Endothelial cell of hepatic sinusoid (primary cell): ENCODE measurements around the gene SMAD6.

ENCODE experiments used
- in situ Hi-C: cut with HindIII; loops from 2 replicates; pipeline ENCODE4 v1.10.0; 2017; ENCODE audit warnings: low sequenced_read_pairs

The SMAD6 gene

DNA sequence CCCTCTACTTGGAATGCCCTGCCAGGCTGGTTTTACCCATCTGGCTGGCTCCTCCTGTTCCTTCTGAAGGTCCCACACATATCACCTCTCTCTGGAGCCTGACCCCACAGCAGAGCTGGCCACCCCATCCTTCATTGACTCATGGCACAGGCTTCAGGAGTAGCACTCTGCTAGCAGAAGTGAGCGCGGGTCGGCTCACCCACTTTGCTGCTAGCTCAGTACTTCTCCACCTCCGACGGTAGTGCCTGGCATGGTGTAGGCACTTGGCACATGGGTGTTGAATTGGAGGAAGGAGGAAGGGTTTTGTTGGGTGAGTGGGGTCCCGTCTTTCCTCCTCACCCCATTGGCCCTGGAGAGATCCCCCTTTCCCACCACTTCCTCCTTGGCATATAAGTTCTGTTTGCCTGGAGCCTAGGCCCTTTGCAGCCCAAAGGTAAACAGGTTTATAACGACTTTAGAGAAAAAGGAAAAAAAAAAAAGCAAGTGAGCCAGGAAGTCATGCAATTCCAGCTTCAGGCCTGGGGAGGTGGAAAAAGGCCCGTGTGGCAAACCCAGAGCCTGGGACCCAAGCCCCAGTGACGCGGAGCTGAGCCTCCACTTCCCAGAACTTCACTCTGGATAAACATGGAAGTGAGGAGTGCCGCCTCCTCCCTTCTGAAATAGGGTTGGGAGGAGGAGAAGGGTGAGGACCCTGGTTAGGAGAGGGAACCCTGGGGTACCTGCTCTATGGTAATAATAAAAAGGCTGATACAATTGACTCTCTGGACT is 35.4 kb downstream of the SMAD6 start:
- in situ Hi-C loops: no loop called here

DNA sequence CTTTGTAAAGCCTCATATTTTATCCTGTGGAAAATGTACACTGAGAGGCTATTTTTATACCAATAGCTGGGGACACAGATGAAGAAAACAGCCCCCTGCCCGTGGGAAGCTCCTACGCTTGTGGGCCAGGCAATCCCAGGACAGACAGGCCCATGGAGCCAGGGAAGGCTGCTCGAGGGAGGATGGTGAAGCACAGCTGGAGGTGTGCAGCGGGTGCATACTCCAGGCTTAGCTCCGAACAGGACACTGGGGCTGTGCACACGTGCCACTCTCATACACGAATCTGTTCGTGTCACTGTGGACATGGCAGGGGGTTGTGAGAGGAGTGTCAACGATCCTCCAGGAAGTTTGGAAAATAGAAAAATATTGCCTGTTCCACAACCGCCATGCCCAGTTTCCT is 36.1 kb downstream of the SMAD6 start:
- in situ Hi-C loops: no loop called here

GRCh38 chr15:66738595-66738994 is 36.6 kb downstream of the SMAD6 start:
- in situ Hi-C loops: no loop called here

- in situ Hi-C loops: no loop called here
These were observed 37.3 kb downstream of the SMAD6 start for GRCh38 chr15:66739287-66739686.

DNA sequence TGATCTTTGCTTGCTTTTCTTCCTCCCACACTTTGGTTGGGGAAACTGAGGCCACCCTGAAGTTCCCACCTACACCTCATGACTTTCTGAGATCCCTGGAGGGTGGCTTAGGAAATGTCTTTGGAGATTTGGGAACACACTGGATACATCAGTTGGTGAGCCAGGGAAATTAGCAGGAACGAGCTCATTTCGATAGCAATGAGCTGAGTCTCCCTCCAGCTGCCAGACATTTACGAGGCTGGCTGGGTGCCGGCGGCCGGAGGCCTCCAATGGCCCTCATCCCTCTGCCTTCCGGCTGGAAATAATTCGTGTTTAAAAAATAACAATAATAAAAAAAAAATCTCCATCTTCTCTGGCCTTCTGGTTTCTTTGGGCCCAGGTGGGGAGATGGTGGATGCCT is 38.8 kb downstream of the SMAD6 start:
- in situ Hi-C loops: loop anchor here (5.0 kb wide), 1 partner anchor 39 kb away; the partner anchor contains the start of gene SMAD6

- in situ Hi-C loops: loop anchor here (5.0 kb wide), 1 partner anchor 39 kb away; the partner anchor contains the start of gene SMAD6
These were observed 39.6 kb downstream of the SMAD6 start for GRCh38 chr15:66741646-66742045.

DNA sequence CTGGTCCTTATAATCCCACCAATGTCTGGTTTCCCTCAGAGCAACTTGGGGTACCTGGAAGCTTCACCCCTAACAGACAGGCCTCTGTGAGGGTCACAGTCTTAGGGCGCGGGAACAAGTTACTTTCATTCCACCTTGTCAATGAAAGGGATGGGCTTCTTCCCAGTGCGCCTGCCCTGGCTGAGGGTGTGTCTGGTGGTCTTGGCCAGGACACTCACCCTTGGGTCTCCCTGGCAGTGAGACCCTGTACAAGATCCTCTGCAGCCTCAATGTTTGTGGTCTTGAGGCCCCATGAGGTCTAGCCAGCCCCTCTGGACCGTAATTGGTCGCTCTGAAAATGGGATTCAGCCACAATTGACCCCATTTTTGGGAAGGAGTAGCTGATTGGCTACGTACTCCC is 40.2 kb downstream of the SMAD6 start:
- in situ Hi-C loops: loop anchor here (5.0 kb wide), 1 partner anchor 40 kb away; the partner anchor contains the start of gene SMAD6

- in situ Hi-C loops: loop anchor here (5.0 kb wide), 1 partner anchor 41 kb away; the partner anchor contains the start of gene SMAD6
These were observed 41.2 kb downstream of the SMAD6 start for GRCh38 chr15:66743204-66743603.

DNA sequence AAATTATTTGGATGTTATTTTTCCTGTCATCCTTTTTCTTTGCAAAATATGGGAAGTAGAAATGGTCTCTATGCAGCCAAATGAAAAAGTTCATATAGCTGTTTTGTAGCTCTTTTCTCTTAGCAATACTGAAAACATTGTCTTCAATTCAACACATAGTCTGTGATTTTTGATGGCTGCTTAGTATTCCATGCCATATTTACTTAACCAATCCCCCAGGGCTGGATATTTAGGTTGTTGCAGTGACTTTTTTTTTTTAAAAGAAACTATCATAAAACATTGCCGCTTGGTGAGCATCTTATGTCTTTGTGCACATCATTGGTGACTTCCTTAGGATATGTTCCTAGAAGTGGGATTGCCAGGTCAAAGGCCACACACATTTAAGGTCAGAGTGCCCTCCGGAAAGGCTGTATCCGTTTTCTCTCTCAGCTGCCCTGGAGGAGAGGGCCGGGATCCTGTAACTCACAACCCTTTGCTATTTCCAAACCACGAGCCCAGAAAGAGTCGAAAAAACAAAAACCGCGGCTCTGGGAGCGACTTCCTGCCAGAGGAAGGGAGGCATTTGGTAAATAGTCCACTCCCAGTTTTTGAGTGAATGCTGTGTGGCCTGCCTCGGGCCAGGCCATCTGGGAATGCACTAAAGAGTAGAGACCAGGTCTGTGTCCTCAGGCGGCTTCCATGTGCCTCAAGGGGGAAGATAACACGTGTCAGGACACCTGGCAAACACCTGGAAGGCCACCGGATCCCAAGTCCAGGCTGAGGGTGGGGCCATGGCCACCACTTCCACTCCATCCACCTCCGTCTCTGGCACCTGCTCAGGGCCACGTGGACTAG is 41.9 kb downstream of the SMAD6 start:
- in situ Hi-C loops: loop anchor here (5.0 kb wide), 1 partner anchor 42 kb away; the partner anchor contains the start of gene SMAD6

- in situ Hi-C loops: loop anchor here (5.0 kb wide), 1 partner anchor 42 kb away; the partner anchor contains the start of gene SMAD6
These were observed 42.7 kb downstream of the SMAD6 start for GRCh38 chr15:66744610-66745279.

- in situ Hi-C loops: no loop called here
These were observed 43.6 kb downstream of the SMAD6 start for GRCh38 chr15:66745530-66746230.

DNA sequence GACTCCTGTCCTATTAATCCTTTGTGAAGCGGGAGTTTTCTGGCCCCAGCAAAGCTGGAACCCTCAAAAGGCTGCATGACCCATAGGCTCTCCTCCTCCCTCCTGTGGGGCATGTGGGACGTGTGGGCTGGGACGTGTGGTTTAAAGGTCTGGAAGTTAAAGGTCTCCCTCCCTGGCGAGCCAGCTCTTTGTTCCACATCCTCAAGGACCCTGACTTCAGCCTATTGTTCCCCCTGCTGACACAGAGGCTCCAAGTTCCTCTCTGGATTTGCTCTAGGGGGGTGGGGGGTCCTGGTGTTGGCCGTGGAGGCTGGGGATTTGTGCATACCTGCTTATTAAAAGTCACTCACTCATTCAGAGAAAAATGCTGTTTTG is 44.2 kb downstream of the SMAD6 start:
- in situ Hi-C loops: no loop called here

DNA sequence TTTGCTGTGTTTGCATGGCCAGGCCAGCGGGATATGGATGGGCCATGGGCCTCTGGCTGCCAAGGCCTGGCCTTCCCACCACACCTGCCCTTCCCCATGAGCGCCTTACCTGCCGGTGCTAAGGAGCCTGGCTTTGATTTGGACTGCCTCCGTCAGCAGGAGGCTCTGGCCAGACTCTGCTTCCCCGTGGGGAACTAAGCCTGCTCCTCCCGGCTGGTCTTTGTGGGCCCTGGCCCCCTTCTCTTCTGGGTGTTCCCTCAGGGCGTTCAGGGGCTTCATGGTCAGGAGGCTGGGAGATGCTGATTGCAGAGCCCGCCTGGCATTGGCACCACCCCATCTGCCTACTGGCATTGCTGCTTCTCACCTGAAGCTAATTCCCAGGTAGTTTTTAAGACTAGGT is 45.2 kb downstream of the SMAD6 start:
- in situ Hi-C loops: no loop called here

- in situ Hi-C loops: no loop called here
These were observed 46.1 kb downstream of the SMAD6 start for GRCh38 chr15:66747886-66748707.

DNA sequence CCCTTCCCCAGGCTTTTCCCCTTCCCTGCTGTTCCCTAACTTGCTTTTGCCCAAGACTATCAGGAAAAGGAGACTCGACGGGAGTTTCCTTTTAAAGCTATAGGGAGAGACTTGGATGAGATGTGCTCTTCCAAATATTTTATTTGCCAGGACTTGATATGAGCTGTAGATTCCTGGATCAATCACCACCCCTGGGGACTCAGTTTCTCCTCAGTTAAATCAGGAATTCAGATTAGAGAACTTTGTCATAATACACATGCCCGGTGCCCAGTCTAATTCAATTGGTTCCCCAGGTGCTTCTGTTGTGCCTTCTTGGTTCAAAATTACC is 46.6 kb downstream of the SMAD6 start:
- in situ Hi-C loops: no loop called here

DNA sequence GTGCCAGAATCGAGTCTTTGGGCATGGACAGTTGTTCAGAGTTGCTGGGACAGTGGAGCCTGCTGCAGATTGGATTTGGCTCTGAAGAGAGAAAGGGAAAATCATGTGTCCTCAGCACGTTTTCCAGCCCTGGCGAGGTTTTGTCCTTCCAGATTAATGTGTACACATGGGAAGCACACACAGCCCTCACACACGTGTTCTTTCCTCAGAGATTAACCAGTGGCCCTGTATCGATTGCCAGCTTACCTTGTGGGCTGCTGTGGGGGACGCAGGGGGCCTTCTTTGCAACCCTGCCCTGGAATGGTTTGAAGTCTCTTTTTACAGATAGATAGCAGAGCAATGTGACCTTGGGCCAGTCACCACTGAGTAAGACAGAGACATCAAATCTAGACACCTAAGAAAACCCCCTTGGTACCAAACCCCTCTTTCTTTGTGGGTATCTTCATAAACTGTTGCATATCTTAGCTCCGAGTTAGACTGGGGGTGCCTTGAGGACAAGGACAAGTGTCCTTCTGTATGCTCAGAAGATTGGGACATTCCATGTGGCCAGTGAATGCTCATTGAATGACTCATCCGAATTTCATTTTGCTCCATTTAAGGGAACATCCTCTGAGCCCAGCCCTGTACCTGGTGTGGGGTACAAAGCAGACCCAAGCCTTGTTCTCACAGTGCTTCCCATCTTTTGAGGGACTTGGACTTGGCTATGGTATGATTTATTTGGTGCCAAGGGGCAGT is 48.0 kb downstream of the SMAD6 start:
- in situ Hi-C loops: loop anchor here (5.0 kb wide), 1 partner anchor 42 kb away; no protein-coding TSS in a partner anchor

- in situ Hi-C loops: loop anchor here (5.0 kb wide), 1 partner anchor 42 kb away; no protein-coding TSS in a partner anchor
These were observed 48.6 kb downstream of the SMAD6 start for GRCh38 chr15:66750609-66751008.

DNA sequence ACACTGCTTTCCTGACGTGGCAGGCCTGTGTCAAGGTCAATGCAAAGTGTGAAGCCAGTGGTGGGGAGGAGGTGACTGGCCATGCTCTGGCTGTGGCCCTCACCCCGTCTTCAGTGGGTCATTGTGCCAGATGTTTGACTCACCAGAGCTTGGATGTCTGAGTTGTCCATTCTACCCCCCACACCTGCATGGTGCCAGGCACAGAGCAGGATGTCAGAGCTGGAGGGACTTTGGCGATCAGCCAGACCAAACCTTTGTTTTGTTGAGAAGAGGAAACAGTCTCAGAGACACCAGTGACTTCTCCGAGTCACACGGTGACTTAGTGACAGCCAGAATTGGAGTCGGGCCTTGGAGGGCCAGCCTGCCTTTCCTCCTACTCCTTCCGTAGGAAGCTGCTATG is 49.5 kb downstream of the SMAD6 start:
- in situ Hi-C loops: loop anchor here (5.0 kb wide), 1 partner anchor 41 kb away; no protein-coding TSS in a partner anchor

- in situ Hi-C loops: loop anchor here (5.0 kb wide), 1 partner anchor 40 kb away; no protein-coding TSS in a partner anchor
These were observed 50.0 kb downstream of the SMAD6 start for GRCh38 chr15:66752078-66752477.
